ENCODE data around the gene ATAD5.
"Not testable (repeated sequence)": the region's sequence is repeated elsewhere in the genome, so short reads cannot be mapped to it uniquely, and the experiment has no call there.

Gene ATAD5

GRCh38 chr17:30831663-30832437 is at the start of gene ATAD5:
Gene ATAD5 (plus strand): TSS chr17:30831966. CDS start chr17:30832348, 382 bp downstream.
- DNase-seq: peak; percentile 94

- peak; percentile 33 for DNase-seq
Measured at GRCh38 chr17:30782206-30782605, 49.6 kb upstream of the ATAD5 start.

- no peak for DNase-seq
Measured at GRCh38 chr17:30788918-30789317, 42.8 kb upstream of the ATAD5 start.

GRCh38 chr17:30790279-30790678 is 41.5 kb upstream of the ATAD5 start:
- DNase-seq: no peak

GRCh38 chr17:30793282-30793977 is 38.3 kb upstream of the ATAD5 start:
- DNase-seq: no peak

- DNase-seq: no peak
Measured at GRCh38 chr17:30794372-30794771, 37.4 kb upstream of the ATAD5 start.

GRCh38 chr17:30796016-30796415 is 35.8 kb upstream of the ATAD5 start:
- DNase-seq: no peak

- no peak for DNase-seq
Measured at GRCh38 chr17:30801671-30802070, 30.1 kb upstream of the ATAD5 start.

GRCh38 chr17:30805944-30806456 is 25.8 kb upstream of the ATAD5 start:
- no peak for DNase-seq

- no peak for DNase-seq
Measured at GRCh38 chr17:30807896-30808295, 23.9 kb upstream of the ATAD5 start.

GRCh38 chr17:30808785-30809286 is 22.9 kb upstream of the ATAD5 start:
- DNase-seq: no peak

- DNase-seq: no peak
Measured at GRCh38 chr17:30809867-30810266, 21.9 kb upstream of the ATAD5 start.

GRCh38 chr17:30812218-30813177 is 19.3 kb upstream of the ATAD5 start:
- peak; percentile 35 for DNase-seq

- peak; percentile 54 for DNase-seq
Measured at GRCh38 chr17:30814236-30814635, 17.5 kb upstream of the ATAD5 start.

GRCh38 chr17:30814860-30815259 is 16.9 kb upstream of the ATAD5 start:
- DNase-seq: peak; percentile 31

- DNase-seq: no peak
Measured at GRCh38 chr17:30816165-30816564, 15.6 kb upstream of the ATAD5 start.

- no peak for DNase-seq
Measured at GRCh38 chr17:30819971-30820705, 11.6 kb upstream of the ATAD5 start.

- no peak for DNase-seq
Measured at GRCh38 chr17:30821871-30822723, 9.7 kb upstream of the ATAD5 start.

- not testable (repeated sequence) for DNase-seq
Measured at GRCh38 chr17:30822919-30823318, 8.8 kb upstream of the ATAD5 start.

- DNase-seq: no peak
Measured at GRCh38 chr17:30823421-30823820, 8.3 kb upstream of the ATAD5 start.

- DNase-seq: peak; percentile 81
Measured at GRCh38 chr17:30824002-30824355, 7.8 kb upstream of the ATAD5 start.

Data from islet precursor cell (in vitro differentiated cells).